Measurements from ENCODE around the gene NF1. TPM values are rescaled to one million over a fixed set of nuclear protein-coding genes. Genes with fewer than 3 reads are reported as not detected.

The NF1 gene
- total and polyA plus RNA-seq, 11 donors, result 6.8 to 82.0 (median 51.4) TPM

- no peak for DNase-seq
These were observed 254.7 kb downstream of the NF1 start for GRCh38 chr17:31349454-31349853.

GRCh38 chr17:31355935-31356334, 261.2 kb downstream of the NF1 start:
- H3K4me3 ChIP-seq, result no peak overlapping the region
- no peaks in the 10 kb centered on the region for H3K9me3 ChIP-seq
- TF ChIP-seq POLR2A (IDR thresholded peaks at IDR 0.05) (no peak), CTCF (IDR thresholded peaks at IDR 0.05) (no peak)

More at GRCh38 chr17:31349454-31349853, 254.7 kb downstream of the NF1 start:
- ATAC-seq, result no peak
- intact Hi-C loops (cut with DNase I), result no loop called here
- no peaks in the 10 kb centered on the region for H3K27me3 ChIP-seq
- peaks cover 0 to 71% (median 56%) of the 10 kb centered on the region in 9 donors for H3K36me3 ChIP-seq
- no peaks in the 10 kb centered on the region for H3K9me3 ChIP-seq
- no peaks in the 10 kb centered on the region for H3K4me1 ChIP-seq
- no peak for TF ChIP-seq POLR2A (IDR thresholded peaks at IDR 0.05)
- TF ChIP-seq CTCF (IDR thresholded peaks at IDR 0.05), result no peak
- H3K4me3 ChIP-seq, result no peak overlapping the region
- H3K27ac ChIP-seq, result no peak overlapping the region

GRCh38 chr17:31357091-31357490, 262.3 kb downstream of the NF1 start:
- DNase-seq (no peak), ATAC-seq (no peak)
- WGBS, 4 donors, result 85 to 93% (median 90%) methylated on average over 2 of the region's 2 CpGs
- no peaks in the 10 kb centered on the region for H3K27me3 ChIP-seq
- H3K27ac ChIP-seq, result no peak overlapping the region
- H3K4me1 ChIP-seq, result no peaks in the 10 kb centered on the region
- no peak overlapping the region for H3K4me3 ChIP-seq
- TF ChIP-seq POLR2A (IDR thresholded peaks at IDR 0.05), result no peak
- no peak for TF ChIP-seq CTCF (IDR thresholded peaks at IDR 0.05)
- peaks cover 0 to 100% (median 90%) of the 10 kb centered on the region in 9 donors for H3K36me3 ChIP-seq
- intact Hi-C loops (cut with DNase I), result loop anchor here in 2 of 10 donors (10.0 kb wide), 2 partner anchors 112 to 122 kb away; no protein-coding TSS in a partner anchor
- H3K9me3 ChIP-seq, result no peaks in the 10 kb centered on the region

More at GRCh38 chr17:31355935-31356334, 261.2 kb downstream of the NF1 start:
- Histone ChIP-seq H3K4me1 (no peaks in the 10 kb centered on the region), H3K36me3 (peaks cover 0 to 100% (median 89%) of the 10 kb centered on the region in 9 donors), H3K27me3 (no peaks in the 10 kb centered on the region), H3K27ac (no peak overlapping the region)
- 84 to 100% (median 93%) methylated on average over 1 of the region's 1 CpG for WGBS, 4 donors
- DNase-seq (no peak), ATAC-seq (no peak)
- intact Hi-C loops (cut with DNase I), result loop anchor here in 2 of 10 donors (10.0 kb wide), 2 partner anchors 111 to 121 kb away; no protein-coding TSS in a partner anchor

- 80 to 90% (median 84%) methylated on average over 3 of the region's 3 CpGs for WGBS, 4 donors
- H3K27me3 ChIP-seq, result no peaks in the 10 kb centered on the region
These were observed 263.1 kb downstream of the NF1 start for GRCh38 chr17:31357839-31358394.

More at GRCh38 chr17:31357839-31358394, 263.1 kb downstream of the NF1 start:
- TF ChIP-seq POLR2A (IDR thresholded peaks at IDR 0.05) (no peak), CTCF (IDR thresholded peaks at IDR 0.05) (no peak)
- H3K4me1 ChIP-seq, result no peaks in the 10 kb centered on the region
- peaks cover 0 to 100% (median 90%) of the 10 kb centered on the region in 9 donors for H3K36me3 ChIP-seq
- no peak overlapping the region for H3K27ac ChIP-seq
- intact Hi-C loops (cut with DNase I), result loop anchor here in 2 of 10 donors (10.0 kb wide), 2 partner anchors 113 to 123 kb away; no protein-coding TSS in a partner anchor
- DNase-seq (no peak), ATAC-seq (no peak)
- no peaks in the 10 kb centered on the region for H3K9me3 ChIP-seq
- no peak overlapping the region for H3K4me3 ChIP-seq

Measured in heart left ventricle (tissue), 16 donors.